ENCODE results near the gene DENND5A.
"Not testable (repeated sequence)": the region's sequence is repeated elsewhere in the genome, so short reads cannot be mapped to it uniquely, and the experiment has no call there.

Gene DENND5A

GRCh38 chr11:9172389-9172788 is 92.8 kb downstream of the DENND5A start:
- DNase-seq, result no peak

GRCh38 chr11:9170450-9170849 is 94.7 kb downstream of the DENND5A start:
- no peak for DNase-seq

- DNase-seq, result no peak
These were observed 95.4 kb downstream of the DENND5A start for GRCh38 chr11:9169595-9170295.

- DNase-seq, result not testable (repeated sequence)
These were observed 103.2 kb downstream of the DENND5A start for GRCh38 chr11:9161991-9162390.

GRCh38 chr11:9160166-9160565 is 105.0 kb downstream of the DENND5A start:
- no peak for DNase-seq

- no peak for DNase-seq
These were observed 106.2 kb downstream of the DENND5A start for GRCh38 chr11:9158898-9159391.

GRCh38 chr11:9155930-9156329 is 109.2 kb downstream of the DENND5A start:
- no peak for DNase-seq

- DNase-seq, result no peak
These were observed 111.5 kb downstream of the DENND5A start for GRCh38 chr11:9153651-9154050.

GRCh38 chr11:9151631-9152030 is 113.5 kb downstream of the DENND5A start:
- no peak for DNase-seq

GRCh38 chr11:9150926-9151325 is 114.2 kb downstream of the DENND5A start:
- DNase-seq, result no peak

GRCh38 chr11:9150501-9150900 is 114.6 kb downstream of the DENND5A start:
- DNase-seq, result no peak

- DNase-seq, result no peak
These were observed 116.4 kb downstream of the DENND5A start for GRCh38 chr11:9148727-9149126.

GRCh38 chr11:9148035-9148434 is 117.1 kb downstream of the DENND5A start:
- no peak for DNase-seq

- no peak for DNase-seq
These were observed 118.7 kb downstream of the DENND5A start for GRCh38 chr11:9146477-9146876.

GRCh38 chr11:9145283-9145682 is 119.9 kb downstream of the DENND5A start:
- DNase-seq, result no peak

- no peak for DNase-seq
These were observed 120.3 kb downstream of the DENND5A start for GRCh38 chr11:9144828-9145227.

- DNase-seq, result no peak
These were observed 121.4 kb downstream of the DENND5A start for GRCh38 chr11:9143721-9144120.

GRCh38 chr11:9142732-9143131 is 122.4 kb downstream of the DENND5A start:
- no peak for DNase-seq

- DNase-seq, result no peak
These were observed 124.0 kb downstream of the DENND5A start for GRCh38 chr11:9141186-9141585.

GRCh38 chr11:9139628-9140357 is 125.4 kb downstream of the DENND5A start:
- DNase-seq, result no peak

- DNase-seq, result peak; percentile 71
These were observed 126.3 kb downstream of the DENND5A start for GRCh38 chr11:9138612-9139579.

GRCh38 chr11:9138133-9138453 is 127.1 kb downstream of the DENND5A start:
- no peak for DNase-seq

Measured in activated effector memory CD4-positive, alpha-beta T cell treated with anti-CD3 and anti-CD28 coated beads, Interleukin-2, amount 50 U/mL, for 16 hours (primary cell).